RWPE1 (cell line): ENCODE measurements around the gene AMACR.

Experiments used
- CTCF ChIA-PET: fragments of 350-600 bp; sonication (Branson Sonifier 250); formaldehyde crosslinking; extraction: SDS; loops from one replicate; lab custom pipeline; 2021; lab: Yijun Ruan, JAX
- POLR2A ChIA-PET: fragments of 400-600 bp; formaldehyde crosslinking; extraction: SDS; loops from one replicate; lab custom pipeline; 2020; ENCODE audit warnings: antibody characterized with exemption; ENCODE audit not compliant: low non-redundant PET; lab: Yijun Ruan, JAX
- DNase-seq: peaks from one replicate; pipeline ENCODE4 v3.0.0; 2012; ENCODE audit warnings: low spot score
- H3K27ac ChIP-seq: fragments of 450-650 bp; 2 replicates; pipeline ENCODE4 v1.5.1; 2017
- CTCF ChIP-seq: fragments of 450-650 bp; conservative IDR thresholded peaks from 2 replicates; pipeline ENCODE4 v1.5.1; 2017; ENCODE audit warnings: low read depth, mild to moderate bottlenecking

The AMACR gene

DNA sequence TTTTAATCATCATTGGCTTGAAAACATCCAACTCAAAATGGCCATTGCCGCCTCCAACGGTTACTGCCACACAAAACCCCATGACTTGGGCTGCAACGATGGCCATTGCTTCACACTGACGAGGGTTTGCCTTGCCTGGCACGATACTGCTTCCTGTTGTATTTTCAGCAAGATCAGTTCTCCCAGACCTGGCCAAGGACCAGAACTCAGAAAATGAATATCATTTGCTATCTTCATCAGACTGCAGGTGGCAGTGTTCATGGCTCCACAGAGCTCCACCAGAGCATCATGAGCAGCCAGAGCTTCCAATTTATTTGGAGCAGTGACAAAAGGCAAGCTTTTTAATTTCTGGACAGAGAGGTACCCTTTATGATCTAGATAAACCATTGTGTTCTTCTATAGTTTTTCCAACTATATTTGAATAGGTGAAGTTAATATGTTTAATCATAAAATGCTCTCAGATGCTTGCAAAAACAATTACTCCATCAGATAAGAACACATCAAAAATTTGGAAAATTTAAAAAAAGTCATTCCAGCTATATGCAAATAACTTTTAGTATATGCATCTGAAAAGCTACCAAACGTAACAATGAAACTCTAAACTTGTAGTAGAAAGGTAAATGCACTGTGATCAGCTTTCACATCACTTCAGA is 10.4 kb downstream of the AMACR start:
- peak; percentile 67 for TF ChIP-seq CTCF
- CTCF ChIA-PET, result interaction anchor here (0.6 to 1.2 kb wide), 6 partner anchors 8 to 1217 kb away, joined by 3 to 6 read pairs (median 4); no protein-coding TSS in a partner anchor
- DNase-seq, result peak; percentile 62
- H3K27ac ChIP-seq, result no peak overlapping the region
- POLR2A ChIA-PET, result no interaction called here

GRCh38 chr5:33995865-33996264 is 12.0 kb downstream of the AMACR start:
- ChIA-PET CTCF (no interaction called here), POLR2A (no interaction called here)
- no peak for TF ChIP-seq CTCF
- H3K27ac ChIP-seq, result no peak overlapping the region
- DNase-seq, result no peak

- H3K27ac ChIP-seq, result no peak overlapping the region
- TF ChIP-seq CTCF, result no peak
- DNase-seq, result no peak
- POLR2A ChIA-PET, result no interaction called here
- CTCF ChIA-PET, result interaction anchor here (0.8 kb wide), 1 partner anchor 23 kb away, joined by 3 read pairs; no protein-coding TSS in a partner anchor
These were observed 13.0 kb downstream of the AMACR start for GRCh38 chr5:33994845-33995244.

DNA sequence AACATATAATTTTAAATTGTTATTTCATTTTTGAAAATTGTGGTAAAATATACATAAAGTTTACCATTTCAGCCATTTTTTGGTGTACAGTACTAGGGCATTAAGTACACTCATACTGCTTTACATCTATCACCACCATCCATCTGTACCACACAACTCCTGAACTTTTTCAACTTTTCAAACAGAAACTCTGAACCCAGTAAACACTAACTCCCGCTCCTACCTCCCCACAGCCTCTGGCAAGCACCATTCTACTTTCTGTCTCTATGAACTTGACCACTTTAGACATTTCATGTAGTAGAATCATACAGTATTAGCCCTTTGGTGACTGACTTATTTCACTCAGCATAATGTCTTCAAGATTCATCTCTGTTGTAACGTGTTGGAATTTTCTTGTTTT is 15.0 kb downstream of the AMACR start:
- TF ChIP-seq CTCF, result no peak
- ChIA-PET CTCF (no interaction called here), POLR2A (no interaction called here)
- no peak for DNase-seq
- no peak overlapping the region for H3K27ac ChIP-seq

DNA sequence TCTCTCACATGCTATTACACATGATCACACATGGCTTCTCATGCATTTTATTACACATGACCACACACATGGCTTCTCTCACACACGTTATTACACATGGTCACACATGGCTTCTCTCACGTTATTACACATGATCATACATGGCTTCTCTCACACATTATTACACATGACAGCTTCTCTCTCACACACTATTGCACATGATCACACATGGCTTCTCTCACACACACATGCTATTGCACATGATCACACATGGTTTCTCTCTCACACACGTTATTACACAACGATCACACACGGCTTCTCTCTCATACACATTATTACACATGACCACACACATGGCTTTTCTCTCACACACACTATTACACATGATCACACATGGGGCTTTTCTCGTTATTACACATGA is 22.4 kb downstream of the AMACR start:
- ChIA-PET CTCF (no interaction called here), POLR2A (no interaction called here)
- no peak for TF ChIP-seq CTCF
- no peak for DNase-seq
- H3K27ac ChIP-seq, result no peak overlapping the region

GRCh38 chr5:33984671-33985124 is 23.2 kb downstream of the AMACR start, which contains the start of gene SLC45A2:
Gene SLC45A2, minus strand, starts transcription at chr5:33984693. Its CDS starts 110 bp downstream, at chr5:33984583.
- ChIA-PET CTCF (no interaction called here), POLR2A (no interaction called here)
- no peak for TF ChIP-seq CTCF
- no peak for DNase-seq
- H3K27ac ChIP-seq, result no peak within 1 kb of the TSS
